ENCODE results near the gene EIF3K.

DNA sequence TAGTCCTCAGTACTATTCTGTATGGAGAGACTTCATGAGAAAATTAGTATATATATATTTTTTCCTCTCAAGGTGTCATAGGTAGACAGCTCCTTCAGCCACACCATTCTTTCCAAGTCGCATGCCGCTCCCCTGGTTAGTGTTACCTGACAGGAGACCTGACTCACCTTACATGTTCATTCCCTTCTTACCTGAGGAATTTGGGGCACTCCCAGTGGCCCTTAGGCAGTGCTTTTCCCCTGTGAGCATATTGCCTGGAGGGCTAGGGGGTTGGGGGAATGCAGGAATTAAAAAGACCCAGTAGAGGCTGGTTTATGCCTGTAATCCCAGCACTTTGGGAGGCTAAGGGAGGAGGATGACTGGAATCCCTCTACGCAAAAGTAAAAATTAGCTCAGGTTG is 19.5 kb downstream of the EIF3K start:
- TF ChIP-seq MAX (IDR thresholded peaks at IDR 0.05), result no peak
- no peak for TF ChIP-seq NFIC (IDR thresholded peaks at IDR 0.05)
- TF ChIP-seq TAF1 (IDR thresholded peaks at IDR 0.05; ENCODE audit: low read depth), result no peak
- no peak for TF ChIP-seq CREB1 (IDR thresholded peaks at IDR 0.05; ENCODE audit: low read depth)
- TF ChIP-seq RAD21 (IDR thresholded peaks at IDR 0.05; ENCODE audit: low read depth), result no peak
- no peak for TF ChIP-seq EGR1 (IDR thresholded peaks at IDR 0.05)

Data from Ishikawa (cell line).